NCI-H1436 (cell line): ENCODE results near the gene MNT.
A peak's percentile ranks its signal among the peaks of the same experiment; 100 is the strongest.

ENCODE experiments used
- DNase-seq: peaks from one replicate; lab custom pipeline; 2025; lab: John Stamatoyannopoulos, UW

MNT gene

DNA sequence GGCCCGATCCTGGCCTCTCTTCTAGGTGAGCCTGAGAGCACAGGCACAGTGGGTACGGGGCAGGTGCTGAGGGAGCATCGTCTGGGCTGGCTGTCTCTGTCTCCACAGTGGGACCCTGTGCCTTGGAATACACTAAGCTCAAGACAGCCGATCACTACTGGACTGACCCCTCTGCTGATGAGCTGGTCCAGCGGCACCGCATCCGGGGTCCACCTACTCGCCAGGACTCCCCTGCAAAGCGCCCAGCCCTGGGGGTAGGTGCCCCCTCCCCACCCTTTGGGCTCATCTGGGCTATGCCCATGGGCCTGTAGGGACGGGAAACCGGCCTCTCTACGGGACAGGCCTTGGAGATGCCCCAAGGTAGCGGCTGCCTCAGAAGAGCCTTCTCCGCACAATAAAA is 38.0 kb downstream of the MNT start:
- DNase-seq = no peak

DNA sequence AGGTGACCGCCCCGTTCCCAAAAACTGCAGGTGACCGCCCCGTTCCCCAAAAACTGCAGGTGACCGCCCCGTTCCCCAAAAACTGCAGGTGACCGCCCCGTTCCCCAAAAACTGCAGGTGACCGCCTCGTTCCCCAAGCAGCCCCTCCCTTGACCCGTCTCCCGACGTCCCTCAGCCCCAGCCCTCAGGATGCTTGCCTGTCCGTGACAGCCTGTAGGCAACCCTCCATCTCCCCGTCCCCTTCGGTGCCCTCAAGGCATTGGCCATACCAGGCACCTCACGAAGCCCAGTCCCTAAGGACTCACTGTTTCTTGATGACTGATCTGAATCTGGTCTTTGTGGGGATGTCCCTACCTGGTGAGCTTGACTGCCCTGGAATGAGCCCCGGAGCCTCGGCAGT is 38.4 kb downstream of the MNT start:
- DNase-seq = no peak

- DNase-seq = no peak
Observed at GRCh38 chr17:2362016-2362415, 38.8 kb downstream of the MNT start.

DNA sequence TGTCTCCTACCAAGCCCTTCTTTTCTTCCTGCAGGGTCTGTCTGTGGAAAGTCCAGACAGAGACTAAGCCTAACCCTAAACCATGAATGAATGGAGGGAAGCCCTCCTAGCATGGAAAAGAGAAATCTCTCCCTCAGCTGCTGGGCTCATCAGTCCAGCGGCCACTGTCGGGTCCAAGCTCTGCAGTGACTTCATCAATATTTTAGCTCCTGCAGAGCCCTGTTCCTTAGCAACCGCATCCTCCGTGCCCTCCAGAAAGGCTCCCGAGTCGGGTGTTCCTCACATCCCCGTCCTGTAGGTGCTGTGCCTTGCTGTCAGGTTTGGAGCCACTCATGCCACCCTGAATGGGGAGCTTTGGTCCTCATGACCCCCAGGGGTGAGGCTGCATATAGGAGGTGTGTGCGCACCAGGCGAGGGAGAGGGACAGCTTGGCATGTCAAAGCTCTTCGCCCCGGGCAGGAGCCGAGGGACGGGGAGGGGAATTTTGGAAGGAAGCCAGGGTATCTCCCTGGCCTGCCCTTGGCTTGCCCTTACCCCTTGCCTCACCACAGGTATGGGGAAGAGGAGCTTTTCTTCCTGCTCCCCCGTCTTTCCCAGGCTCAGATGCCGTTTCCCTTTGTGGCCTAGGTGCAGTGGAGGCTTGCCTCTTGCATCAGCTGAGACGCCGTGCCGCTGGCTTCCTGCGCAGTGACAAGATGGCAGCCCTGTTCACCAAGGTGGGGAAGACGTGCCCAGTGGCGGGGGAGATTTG is 39.7 kb downstream of the MNT start:
- DNase-seq = no peak

DNA sequence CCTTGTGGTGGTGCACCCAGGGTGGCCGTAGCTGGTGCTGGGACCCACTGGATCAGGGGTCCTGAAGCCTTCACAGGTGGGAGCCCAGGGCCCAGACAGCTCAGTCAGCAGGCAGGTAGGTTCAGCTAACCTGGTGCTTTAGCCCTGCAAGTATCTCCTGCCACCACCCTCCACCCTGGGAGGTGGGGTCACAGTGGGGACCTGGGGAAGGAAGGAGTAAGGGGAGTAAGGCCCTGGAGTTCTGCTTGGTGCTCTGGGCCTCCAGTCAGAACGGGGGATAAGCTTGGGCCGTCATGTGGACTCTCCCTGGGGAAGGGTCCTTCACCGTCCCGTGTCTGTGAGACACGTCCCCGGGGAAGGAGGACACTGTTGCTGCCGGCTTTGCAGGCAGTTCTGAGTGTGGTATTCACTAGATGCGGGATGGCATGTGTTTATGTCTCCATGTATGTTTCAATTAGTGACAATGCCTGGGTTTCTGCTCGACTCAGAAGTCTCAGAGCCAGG is 42.9 kb downstream of the MNT start:
- no peak for DNase-seq

DNA sequence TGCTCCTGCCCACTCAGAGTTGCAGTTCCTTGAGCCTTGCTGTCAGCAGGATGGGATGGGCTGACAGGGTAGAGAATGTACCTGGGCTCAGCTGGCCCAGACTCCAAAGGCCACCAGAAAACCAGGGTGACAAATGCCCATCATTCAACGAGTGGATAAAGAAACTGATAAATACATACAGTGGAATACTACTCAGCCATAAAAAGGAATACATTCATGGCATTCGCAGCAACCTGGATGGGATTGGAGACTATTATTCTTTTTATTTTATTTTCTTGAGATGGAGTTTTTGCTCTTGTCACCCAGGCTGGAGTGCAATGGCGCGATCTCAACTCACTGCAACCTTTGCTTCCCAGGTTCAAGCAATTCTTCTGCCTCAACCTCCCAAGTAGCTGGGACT is 43.6 kb downstream of the MNT start:
- DNase-seq = no peak

GRCh38 chr17:2354311-2354710 is 46.5 kb downstream of the MNT start:
- DNase-seq = no peak

DNA sequence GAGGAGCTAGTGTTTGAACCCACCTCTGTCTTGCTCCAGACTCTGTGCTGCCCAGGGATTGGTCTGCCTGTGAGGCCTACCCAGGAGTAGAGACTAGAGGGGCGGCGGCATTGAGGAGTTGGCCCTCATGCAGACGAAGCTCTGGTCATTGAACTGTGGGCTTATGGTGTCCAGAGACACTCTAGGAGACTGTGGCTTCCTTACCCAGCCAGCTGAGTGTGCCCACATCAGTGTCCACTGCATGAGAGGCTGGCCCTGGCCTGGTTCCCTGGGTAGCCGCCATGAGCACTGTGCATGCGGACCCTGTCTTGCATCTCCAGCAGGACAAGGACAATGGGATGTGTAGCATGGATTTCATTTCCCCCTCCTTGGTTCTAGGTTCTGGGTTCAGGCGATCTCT is 49.6 kb downstream of the MNT start:
- no peak for DNase-seq

GRCh38 chr17:2347805-2348685 is 52.8 kb downstream of the MNT start:
- no peak for DNase-seq

- DNase-seq = no peak
Observed at GRCh38 chr17:2346475-2346874, 54.4 kb downstream of the MNT start.

DNA sequence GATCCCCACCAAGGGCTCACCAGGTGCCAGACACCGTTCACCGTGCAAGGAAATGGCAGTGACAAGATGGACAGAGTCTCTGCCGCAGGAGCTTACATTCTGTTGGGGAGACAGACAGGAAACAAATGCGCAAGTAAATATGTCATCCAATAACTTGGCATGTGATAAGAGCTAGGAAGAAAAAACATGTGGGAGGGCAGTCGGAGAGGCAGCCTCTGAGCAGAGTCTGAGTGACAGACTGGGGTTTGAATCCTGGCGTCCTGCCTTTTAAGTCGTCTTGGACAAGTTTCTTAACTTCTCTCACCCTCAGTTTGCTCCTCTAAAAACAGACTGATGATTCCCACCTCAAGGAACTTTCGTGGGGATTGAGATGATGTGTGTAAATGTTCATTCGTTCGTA is 56.3 kb downstream of the MNT start:
- DNase-seq = no peak

- DNase-seq = no peak
Observed at GRCh38 chr17:2343421-2343820, 57.4 kb downstream of the MNT start.

- DNase-seq = no peak
Observed at GRCh38 chr17:2338315-2338657, 62.6 kb downstream of the MNT start.

- peak; percentile 54 for DNase-seq
Observed at GRCh38 chr17:2337544-2338314, 63.1 kb downstream of the MNT start.

GRCh38 chr17:2336852-2337543 is 63.9 kb downstream of the MNT start, which contains the start of gene SGSM2:
Gene SGSM2 (plus strand): TSS chr17:2337501. CDS start chr17:2337689, 188 bp downstream.
- peak; percentile 68 for DNase-seq

- DNase-seq = peak; percentile 89
Observed at GRCh38 chr17:2336215-2336851, 64.5 kb downstream of the MNT start, which contains the start of gene TSR1. Gene TSR1 (minus strand): TSS chr17:2336457. CDS start chr17:2336427, 30 bp downstream.

- no peak for DNase-seq
Observed at GRCh38 chr17:2335726-2336214, 65.1 kb downstream of the MNT start.
